Fibroblast of the aortic adventitia (primary cell): ENCODE results near the gene MICAL3. TPM values are rescaled to one million over a fixed set of nuclear protein-coding genes. Genes with fewer than 3 reads are reported as not detected.
"Not testable (repeated sequence)": the region's sequence is repeated elsewhere in the genome, so short reads cannot be mapped to it uniquely, and the experiment has no call there.

ENCODE experiments used
- DNase-seq: peaks from one replicate; pipeline ENCODE4 v3.0.0-alpha.2; 2010; ENCODE audit warnings: low read depth
- H3K4me3 ChIP-seq: 2 replicates; pipeline ENCODE4 v1.5.1; 2011; ENCODE audit warnings: low read depth, mild to moderate bottlenecking, control low read depth, low read length, moderate library complexity
- total RNA-seq: library from RNA; depleted of rRNA; stranded (reverse); fragments of >200 nt; gene quantifications from 2 replicates; pipeline ENCODE4 v1.2.3, GENCODE V29; 2012; ENCODE audit warnings: low replicate concordance
- TF ChIP-seq, protein P1 (sequence below): IDR thresholded peaks from 2 replicates; pipeline ENCODE4 v1.5.1; 2011; ENCODE audit warnings: mild to moderate bottlenecking, low read length, control low read depth, inconsistent platforms; ENCODE audit not compliant: insufficient read depth

MICAL3 gene
- total RNA-seq, 1 donor: 18.8 TPM

- peak; percentile 99 for DNase-seq
- H3K4me3 ChIP-seq: peak overlapping the region; percentile 87
- TF ChIP-seq, protein P1, sequence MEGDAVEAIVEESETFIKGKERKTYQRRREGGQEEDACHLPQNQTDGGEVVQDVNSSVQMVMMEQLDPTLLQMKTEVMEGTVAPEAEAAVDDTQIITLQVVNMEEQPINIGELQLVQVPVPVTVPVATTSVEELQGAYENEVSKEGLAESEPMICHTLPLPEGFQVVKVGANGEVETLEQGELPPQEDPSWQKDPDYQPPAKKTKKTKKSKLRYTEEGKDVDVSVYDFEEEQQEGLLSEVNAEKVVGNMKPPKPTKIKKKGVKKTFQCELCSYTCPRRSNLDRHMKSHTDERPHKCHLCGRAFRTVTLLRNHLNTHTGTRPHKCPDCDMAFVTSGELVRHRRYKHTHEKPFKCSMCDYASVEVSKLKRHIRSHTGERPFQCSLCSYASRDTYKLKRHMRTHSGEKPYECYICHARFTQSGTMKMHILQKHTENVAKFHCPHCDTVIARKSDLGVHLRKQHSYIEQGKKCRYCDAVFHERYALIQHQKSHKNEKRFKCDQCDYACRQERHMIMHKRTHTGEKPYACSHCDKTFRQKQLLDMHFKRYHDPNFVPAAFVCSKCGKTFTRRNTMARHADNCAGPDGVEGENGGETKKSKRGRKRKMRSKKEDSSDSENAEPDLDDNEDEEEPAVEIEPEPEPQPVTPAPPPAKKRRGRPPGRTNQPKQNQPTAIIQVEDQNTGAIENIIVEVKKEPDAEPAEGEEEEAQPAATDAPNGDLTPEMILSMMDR: peak; percentile 49
These were observed 23.1 kb downstream of the MICAL3 start for GRCh38 chr22:18001040-18001893.

DNA sequence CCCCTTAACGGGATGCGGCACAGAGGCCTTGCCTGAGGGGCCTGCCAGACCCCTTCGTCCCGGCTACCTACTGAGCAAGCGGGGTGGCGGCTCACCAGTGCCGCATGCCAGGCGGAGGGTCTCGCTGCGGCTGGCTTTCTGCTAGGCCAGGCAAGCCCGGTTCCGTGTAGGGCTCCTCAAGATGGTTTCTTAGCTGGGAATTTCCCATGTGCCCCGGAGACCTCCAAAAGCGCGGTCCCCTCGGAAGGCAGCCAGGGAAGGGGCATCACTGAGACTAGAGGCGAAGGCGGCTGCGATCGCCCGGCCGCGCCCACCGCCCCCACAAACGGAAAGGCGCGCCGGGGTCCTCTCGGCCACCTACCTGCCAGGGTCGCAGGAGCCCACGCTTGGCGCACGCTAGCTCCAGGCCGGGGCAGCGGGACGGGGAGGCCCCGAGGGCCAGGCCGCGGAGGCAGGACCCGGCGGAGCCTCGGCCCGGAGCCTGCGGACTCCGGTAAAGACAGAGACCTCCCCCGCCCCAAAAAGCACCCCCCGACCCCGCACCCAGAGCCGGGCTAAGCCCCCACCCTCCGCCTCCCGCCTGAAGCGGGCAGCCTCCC, 23.8 kb downstream of the MICAL3 start:
- TF ChIP-seq, protein P1: no peak
- DNase-seq: peak; percentile 30
- H3K4me3 ChIP-seq: peak overlapping the region; percentile 87

DNA sequence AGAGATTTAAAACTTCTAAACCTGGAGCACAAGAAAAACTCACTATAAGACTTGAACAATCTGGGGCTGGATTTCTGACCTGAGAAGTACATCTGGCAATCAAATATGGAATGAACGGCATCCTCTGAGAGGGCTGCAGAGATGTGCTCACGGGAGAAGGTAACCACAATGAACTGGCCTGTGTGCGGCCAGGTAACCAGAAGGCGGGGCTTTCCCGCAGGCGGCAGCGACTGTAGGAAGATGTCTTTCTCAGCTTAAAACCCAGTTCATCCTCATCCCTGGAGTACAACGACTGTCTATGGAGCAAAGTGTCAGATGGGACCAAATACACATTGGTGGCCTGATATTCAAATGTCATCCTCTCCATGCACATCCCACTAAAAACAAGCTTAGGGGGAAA, 24.5 kb downstream of the MICAL3 start:
- H3K4me3 ChIP-seq: peak overlapping the region; percentile 87
- DNase-seq: no peak
- TF ChIP-seq, protein P1: no peak

DNA sequence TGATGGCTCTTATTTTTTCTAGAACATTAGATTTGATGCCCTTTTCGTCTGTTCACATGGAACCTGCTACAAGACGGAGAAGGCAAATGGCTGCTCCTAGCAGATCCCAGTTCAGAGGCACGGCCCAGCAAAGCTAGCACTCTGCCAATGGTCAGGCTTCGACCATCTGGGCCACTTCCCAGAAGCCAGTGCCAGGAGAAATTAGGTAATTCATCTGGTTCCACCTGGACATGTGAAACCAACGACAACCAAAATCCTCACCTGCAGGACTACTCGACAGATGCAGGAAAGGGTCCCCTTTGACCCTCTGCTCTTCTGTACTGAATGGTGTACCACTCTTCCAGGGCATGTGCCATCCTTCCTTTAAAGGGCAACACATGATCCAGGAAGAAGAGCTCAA, 25.4 kb downstream of the MICAL3 start:
- DNase-seq: no peak
- TF ChIP-seq, protein P1: no peak
- no peak overlapping the region for H3K4me3 ChIP-seq

DNA sequence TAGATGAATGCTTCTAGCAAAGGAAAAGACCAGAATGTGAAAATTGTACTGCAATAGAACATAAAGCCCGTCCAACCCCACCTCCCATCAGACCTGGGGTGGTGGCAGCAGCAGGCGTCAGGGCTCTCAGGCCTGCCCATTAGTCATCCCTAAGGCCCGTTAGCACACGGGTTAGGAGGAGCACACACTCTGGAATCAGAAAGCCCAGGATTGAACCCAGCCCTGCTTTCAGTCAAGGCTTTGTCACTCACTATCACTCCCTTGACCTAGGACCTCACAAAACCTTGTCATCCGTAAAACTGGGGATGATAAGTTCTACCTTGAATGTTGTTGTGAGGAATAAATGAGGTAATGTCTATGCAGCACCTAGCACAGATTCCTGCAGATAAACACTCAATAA, 26.9 kb downstream of the MICAL3 start:
- TF ChIP-seq, protein P1: no peak
- H3K4me3 ChIP-seq: no peak overlapping the region
- no peak for DNase-seq

- not testable (repeated sequence) for H3K4me3 ChIP-seq, DNase-seq
These were observed 29.1 kb downstream of the MICAL3 start for GRCh38 chr22:17995256-17995655.

- TF ChIP-seq, protein P1: no peak
- H3K4me3 ChIP-seq: no peak overlapping the region
- no peak for DNase-seq
These were observed 29.8 kb downstream of the MICAL3 start for GRCh38 chr22:17994424-17995108.

GRCh38 chr22:17992976-17993375, 31.4 kb downstream of the MICAL3 start:
- not testable (repeated sequence) for H3K4me3 ChIP-seq, DNase-seq

GRCh38 chr22:17991992-17992391, 32.4 kb downstream of the MICAL3 start:
- H3K4me3 ChIP-seq, DNase-seq: not testable (repeated sequence)
